ENCODE data around the gene OASL. TPM values are rescaled to one million over a fixed set of nuclear protein-coding genes. Genes with fewer than 3 reads are reported as not detected.

OASL gene
- total RNA-seq, 1 donor from 2014 or later, result 0.98 TPM

DNA sequence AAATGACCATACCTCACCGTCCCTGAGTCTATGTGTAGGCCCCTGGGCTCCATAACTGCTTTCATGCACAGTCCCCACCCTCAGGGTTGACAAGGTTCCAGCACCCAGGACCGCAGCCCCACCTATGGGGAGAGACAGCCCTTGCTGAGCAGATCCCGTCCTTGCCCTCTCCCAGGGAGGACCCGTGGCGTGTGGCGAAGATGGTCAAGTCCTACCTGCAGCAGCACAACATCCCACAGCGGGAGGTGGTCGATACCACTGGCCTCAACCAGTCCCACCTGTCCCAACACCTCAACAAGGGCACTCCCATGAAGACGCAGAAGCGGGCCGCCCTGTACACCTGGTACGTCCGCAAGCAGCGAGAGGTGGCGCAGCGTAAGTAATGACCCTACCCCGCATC lies 50.4 kb downstream of the OASL start:
- no peaks in the 10 kb centered on the region for H3K9me3 ChIP-seq
- TF ChIP-seq POLR2AphosphoS5 (IDR thresholded peaks at IDR 0.05; ENCODE audit: insufficient read depth in 1 of 2, low read depth in 1 of 2), result no peak
- TF ChIP-seq POLR2A (IDR thresholded peaks at IDR 0.05), result no peak
- TF ChIP-seq, protein P1, sequence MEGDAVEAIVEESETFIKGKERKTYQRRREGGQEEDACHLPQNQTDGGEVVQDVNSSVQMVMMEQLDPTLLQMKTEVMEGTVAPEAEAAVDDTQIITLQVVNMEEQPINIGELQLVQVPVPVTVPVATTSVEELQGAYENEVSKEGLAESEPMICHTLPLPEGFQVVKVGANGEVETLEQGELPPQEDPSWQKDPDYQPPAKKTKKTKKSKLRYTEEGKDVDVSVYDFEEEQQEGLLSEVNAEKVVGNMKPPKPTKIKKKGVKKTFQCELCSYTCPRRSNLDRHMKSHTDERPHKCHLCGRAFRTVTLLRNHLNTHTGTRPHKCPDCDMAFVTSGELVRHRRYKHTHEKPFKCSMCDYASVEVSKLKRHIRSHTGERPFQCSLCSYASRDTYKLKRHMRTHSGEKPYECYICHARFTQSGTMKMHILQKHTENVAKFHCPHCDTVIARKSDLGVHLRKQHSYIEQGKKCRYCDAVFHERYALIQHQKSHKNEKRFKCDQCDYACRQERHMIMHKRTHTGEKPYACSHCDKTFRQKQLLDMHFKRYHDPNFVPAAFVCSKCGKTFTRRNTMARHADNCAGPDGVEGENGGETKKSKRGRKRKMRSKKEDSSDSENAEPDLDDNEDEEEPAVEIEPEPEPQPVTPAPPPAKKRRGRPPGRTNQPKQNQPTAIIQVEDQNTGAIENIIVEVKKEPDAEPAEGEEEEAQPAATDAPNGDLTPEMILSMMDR (IDR thresholded peaks at IDR 0.05), result no peak
- DNase-seq (ENCODE audit: extremely low spot score in 2 of 2), result no peak
- no peaks in the 10 kb centered on the region for H3K4me1 ChIP-seq
- no peak overlapping the region for H3K4me3 ChIP-seq
- H3K27ac ChIP-seq, result no peak overlapping the region
- intact Hi-C loops (cut with DNase I), result no loop called here
- no peaks in the 10 kb centered on the region for H3K36me3 ChIP-seq
- H3K27me3 ChIP-seq, result no peaks in the 10 kb centered on the region

DNA sequence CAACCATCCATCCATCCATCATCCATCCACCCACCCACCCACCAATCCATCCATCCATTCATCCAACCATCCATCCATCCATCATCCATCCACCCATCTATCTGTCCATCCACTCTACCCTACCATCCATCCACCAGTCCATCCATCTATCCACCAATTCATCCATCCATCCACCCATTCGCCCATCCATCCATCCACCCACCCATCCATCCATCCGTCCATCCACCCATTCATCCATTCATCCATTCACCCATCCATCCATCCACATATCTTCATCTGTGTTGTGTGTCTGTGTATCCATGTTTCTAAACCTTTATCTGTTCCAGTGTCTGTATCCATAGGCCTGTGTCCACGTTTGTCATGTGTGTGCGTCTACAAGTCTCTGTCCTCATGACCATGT lies 50.8 kb downstream of the OASL start:
- no peak overlapping the region for H3K27ac ChIP-seq
- no peak overlapping the region for H3K4me3 ChIP-seq
- intact Hi-C loops (cut with DNase I), result no loop called here
- H3K27me3 ChIP-seq, result no peaks in the 10 kb centered on the region
- H3K9me3 ChIP-seq, result no peaks in the 10 kb centered on the region
- TF ChIP-seq POLR2AphosphoS5 (IDR thresholded peaks at IDR 0.05; ENCODE audit: insufficient read depth in 1 of 2, low read depth in 1 of 2), result no peak
- H3K4me1 ChIP-seq, result no peaks in the 10 kb centered on the region
- no peak for DNase-seq (ENCODE audit: extremely low spot score in 2 of 2)
- no peaks in the 10 kb centered on the region for H3K36me3 ChIP-seq

DNA sequence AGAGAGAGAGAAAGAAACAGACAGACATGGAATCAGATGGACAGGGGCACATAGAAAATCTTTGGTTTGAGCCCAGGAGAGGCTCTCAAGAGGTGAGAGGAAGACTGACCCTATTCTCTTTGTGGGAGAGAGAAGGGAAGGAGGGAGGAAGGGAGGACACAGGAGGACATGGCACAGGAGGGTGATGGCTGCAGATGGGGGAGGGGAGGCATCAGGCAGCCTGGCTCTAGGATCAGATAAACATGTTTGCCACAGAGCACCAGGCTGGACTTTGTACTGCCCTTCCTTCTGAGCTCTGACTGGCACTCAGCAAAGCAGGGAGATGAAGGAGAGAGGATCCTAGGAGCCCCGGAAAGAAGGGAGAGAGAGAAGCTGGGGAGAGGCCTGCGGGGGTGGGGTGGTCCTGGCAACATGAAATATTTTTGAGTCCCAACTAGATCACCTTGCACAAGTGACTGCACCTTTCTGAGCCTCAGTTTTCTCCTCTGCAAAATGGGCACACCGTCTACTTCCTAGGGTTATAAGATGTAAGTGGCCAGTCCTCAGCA lies 54.6 kb downstream of the OASL start:
- no peak for TF ChIP-seq POLR2A (IDR thresholded peaks at IDR 0.05)
- TF ChIP-seq, protein P1 (IDR thresholded peaks at IDR 0.05), result no peak
- no peak for TF ChIP-seq POLR2AphosphoS5 (IDR thresholded peaks at IDR 0.05; ENCODE audit: insufficient read depth in 1 of 2, low read depth in 1 of 2)
- H3K4me1 ChIP-seq, result no peaks in the 10 kb centered on the region
- DNase-seq (ENCODE audit: extremely low spot score in 2 of 2), result no peak
- intact Hi-C loops (cut with DNase I), result no loop called here
- H3K9me3 ChIP-seq, result no peaks in the 10 kb centered on the region
- no peak overlapping the region for H3K27ac ChIP-seq
- no peak overlapping the region for H3K4me3 ChIP-seq
- no peaks in the 10 kb centered on the region for H3K27me3 ChIP-seq
- H3K36me3 ChIP-seq, result no peaks in the 10 kb centered on the region

DNA sequence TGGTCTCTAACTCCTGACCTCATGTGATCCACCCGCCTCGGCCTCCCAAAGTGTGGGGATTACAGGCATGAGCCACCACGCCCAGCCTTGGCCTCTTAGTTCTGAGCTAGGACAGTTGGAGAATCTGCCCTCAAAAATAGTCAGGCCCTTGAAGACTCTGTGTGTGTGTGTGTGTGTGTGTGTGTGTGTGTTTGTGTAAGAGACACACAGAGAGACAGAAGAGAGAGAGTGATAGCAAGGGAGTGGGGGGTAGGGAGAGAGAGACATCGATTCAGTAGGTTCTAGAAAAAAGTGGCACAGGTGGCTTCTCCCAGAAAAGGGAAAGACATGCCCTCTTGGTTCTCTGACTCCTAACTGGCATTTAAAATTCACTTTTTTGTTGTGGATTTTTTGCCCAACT lies 55.3 kb downstream of the OASL start:
- intact Hi-C loops (cut with DNase I), result no loop called here
- TF ChIP-seq, protein P1 (IDR thresholded peaks at IDR 0.05), result no peak
- no peak for TF ChIP-seq POLR2AphosphoS5 (IDR thresholded peaks at IDR 0.05; ENCODE audit: insufficient read depth in 1 of 2, low read depth in 1 of 2)
- no peak for TF ChIP-seq POLR2A (IDR thresholded peaks at IDR 0.05)
- Histone ChIP-seq H3K9me3 (no peaks in the 10 kb centered on the region), H3K27ac (no peak overlapping the region), H3K27me3 (no peaks in the 10 kb centered on the region), H3K4me3 (no peak overlapping the region), H3K4me1 (no peaks in the 10 kb centered on the region), H3K36me3 (no peaks in the 10 kb centered on the region)
- DNase-seq (ENCODE audit: extremely low spot score in 2 of 2), result no peak

DNA sequence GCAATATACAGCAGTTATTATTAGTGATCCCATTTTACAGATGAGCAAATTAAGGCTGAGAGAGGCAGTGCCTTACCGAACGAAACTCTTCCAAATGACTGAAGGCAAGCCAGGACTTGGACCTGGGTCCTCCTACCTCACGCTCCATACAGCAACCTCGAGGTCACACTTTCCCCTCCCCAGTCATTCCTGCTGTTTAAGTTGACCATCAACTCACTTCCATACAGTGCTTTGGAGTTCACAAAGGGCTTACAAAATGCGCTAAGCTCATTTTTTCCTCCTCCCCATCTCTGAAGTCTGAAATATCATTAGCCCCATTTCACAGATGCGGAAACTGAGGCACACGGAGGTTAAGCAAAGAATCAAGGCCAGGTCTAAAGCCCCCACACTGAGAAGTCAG lies 56.4 kb downstream of the OASL start:
- H3K4me3 ChIP-seq, result no peak overlapping the region
- TF ChIP-seq POLR2AphosphoS5 (IDR thresholded peaks at IDR 0.05; ENCODE audit: insufficient read depth in 1 of 2, low read depth in 1 of 2) (no peak), POLR2A (IDR thresholded peaks at IDR 0.05) (no peak)
- H3K9me3 ChIP-seq, result no peaks in the 10 kb centered on the region
- no peak for DNase-seq (ENCODE audit: extremely low spot score in 2 of 2)
- H3K4me1 ChIP-seq, result no peaks in the 10 kb centered on the region
- no peak overlapping the region for H3K27ac ChIP-seq
- H3K36me3 ChIP-seq, result no peaks in the 10 kb centered on the region
- no peaks in the 10 kb centered on the region for H3K27me3 ChIP-seq
- intact Hi-C loops (cut with DNase I), result no loop called here

DNA sequence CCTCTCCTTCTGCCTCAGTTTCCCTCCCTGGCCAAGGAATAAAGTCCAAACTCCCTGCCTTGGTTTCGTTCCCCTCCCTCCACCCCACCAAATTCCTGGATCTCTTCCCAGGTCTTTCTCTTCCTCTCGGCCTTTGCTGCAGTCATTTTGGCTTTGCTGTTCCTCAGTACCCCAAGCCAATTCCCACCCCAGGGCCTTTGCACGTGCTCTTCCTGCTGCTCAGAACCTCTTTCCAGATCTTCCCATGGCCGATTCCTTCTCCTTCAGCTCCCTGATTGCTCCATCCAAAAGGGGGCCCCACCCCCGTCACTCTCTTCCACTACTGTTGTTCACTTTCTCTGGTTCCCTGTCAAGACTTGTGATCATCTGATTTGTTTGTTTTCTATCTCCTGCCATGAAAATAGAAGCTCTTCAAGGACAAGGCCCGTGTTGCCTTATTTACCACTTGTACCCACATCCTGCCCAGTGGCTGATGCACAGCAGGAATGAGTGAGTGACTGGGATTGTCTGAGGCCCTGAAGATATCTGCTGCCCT lies 57.6 kb downstream of the OASL start:
- Histone ChIP-seq H3K36me3 (no peaks in the 10 kb centered on the region), H3K27me3 (no peaks in the 10 kb centered on the region), H3K4me1 (no peaks in the 10 kb centered on the region), H3K4me3 (no peak overlapping the region), H3K9me3 (no peaks in the 10 kb centered on the region), H3K27ac (no peak overlapping the region)
- intact Hi-C loops (cut with DNase I), result no loop called here
- TF ChIP-seq, protein P1 (IDR thresholded peaks at IDR 0.05), result no peak
- TF ChIP-seq POLR2AphosphoS5 (IDR thresholded peaks at IDR 0.05; ENCODE audit: insufficient read depth in 1 of 2, low read depth in 1 of 2), result no peak
- TF ChIP-seq POLR2A (IDR thresholded peaks at IDR 0.05), result no peak
- DNase-seq (ENCODE audit: extremely low spot score in 2 of 2), result no peak
